ENCODE results near the gene HYAL2. TPM values are rescaled to one million over a fixed set of nuclear protein-coding genes. Genes with fewer than 3 reads are reported as not detected.

The HYAL2 gene
- total and polyA plus RNA-seq, 2 of the 8 experiments (the other 6 are each of a cell fraction or from before 2014, with no cell fraction given), result 51.9 to 176 TPM

DNA sequence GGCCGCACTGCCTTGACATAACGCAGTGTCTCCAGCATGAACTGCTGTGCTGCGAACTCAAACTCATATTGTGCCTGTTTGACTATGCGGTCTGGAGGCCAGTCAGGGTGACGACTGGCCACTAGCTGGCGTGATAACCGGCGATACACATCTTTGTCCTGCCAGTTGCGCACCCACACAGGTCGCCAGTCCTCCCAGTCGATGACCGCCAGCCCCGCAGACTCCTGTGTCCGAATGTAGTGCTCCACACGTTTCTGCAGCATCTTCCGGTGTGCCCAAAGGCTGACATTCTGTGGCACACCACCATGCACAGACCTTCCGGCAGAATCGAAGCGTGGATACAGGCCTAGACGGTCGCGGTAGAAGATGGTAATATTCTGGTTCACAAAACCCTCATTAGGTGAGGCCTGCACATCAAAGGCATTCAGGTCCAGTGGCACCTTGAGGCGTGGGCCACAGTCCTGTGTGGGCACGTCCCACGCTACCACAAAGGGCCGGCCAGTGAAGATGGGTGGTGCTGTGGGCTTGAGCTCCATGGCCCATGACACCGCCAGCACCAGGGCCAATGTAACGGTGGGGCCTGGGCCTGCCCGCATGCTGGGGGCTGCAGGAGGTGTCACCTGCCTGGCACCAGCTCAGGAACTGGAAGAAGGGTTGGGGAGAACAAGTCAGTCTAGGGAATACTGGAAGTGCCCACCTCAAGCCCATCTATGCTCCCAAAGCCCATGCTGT, 2.5 kb downstream of the HYAL2 start:
- Histone ChIP-seq H2BK5ac (ENCODE audit: low read depth, low read length) (peak overlapping the region; percentile 62), H2AK5ac (ENCODE audit: low read depth, low read length) (peak overlapping the region; percentile 32; the same call in 1 of the 2 replicates), H2AFZ (ENCODE audit: low read length) (no peak overlapping the region), H3K56ac (replicated peaks; ENCODE audit: insufficient read length, low read depth, low read length) (no peak overlapping the region), H2BK15ac (ENCODE audit: low read length) (peak overlapping the region; percentile 31), H2BK20ac (ENCODE audit: low read length) (no peak overlapping the region), H3K4me2 (ENCODE audit: insufficient read depth in 1 of 2, low read depth in 2 of 2, low read length in 2 of 2) (peak overlapping the region; percentile 97), H4K5ac (ENCODE audit: insufficient read length, low read depth, low read length) (no peak overlapping the region), H3K9me3 (ENCODE audit: insufficient read depth in 2 of 2, low read depth in 1 of 2, low read length in 1 of 2) (no peaks in the 10 kb centered on the region), H3K9ac (replicated peaks in 1 of 4; ENCODE audit: extremely low read depth in 1 of 4, low read depth in 3 of 4, low read length in 3 of 4) (peak overlapping the region; percentile 86 to 100 (median 94)), H3K4ac (replicated peaks; ENCODE audit: insufficient read length, low read depth, low read length) (peak overlapping the region; percentile 6), H4K8ac (ENCODE audit: extremely low read depth, insufficient read depth, low read length) (no peak overlapping the region), H2BK12ac (ENCODE audit: low read depth, low read length) (no peak overlapping the region), H3K27me3 (replicated peaks in 1 of 4; ENCODE audit: control insufficient read depth in 3 of 4, extremely low read depth in 1 of 4, insufficient read depth in 3 of 4, low read length in 3 of 4) (no peaks in the 10 kb centered on the region), H3K79me1 (ENCODE audit: low read depth, low read length) (peaks cover 20% of the 10 kb centered on the region), H3K36me3 (ENCODE audit: control insufficient read depth in 2 of 4, insufficient read depth in 4 of 4, low read length in 3 of 4) (peaks cover 16 to 34% (median 28%) of the 10 kb centered on the region in 4 experiments), H3K18ac (ENCODE audit: extremely low read depth, low read length) (no peak overlapping the region), H3K23ac (ENCODE audit: insufficient read length) (no peak overlapping the region), H4K20me1 (replicated peaks in 1 of 2; ENCODE audit: control insufficient read depth in 1 of 2, insufficient read depth in 2 of 2, low read length in 2 of 2) (peaks cover 19 to 35% of the 10 kb centered on the region in 2 experiments), H3K27ac (ENCODE audit: low read depth, low read length) (peak overlapping the region; percentile 72; the same call in 1 of the 2 replicates), H3K14ac (ENCODE audit: insufficient read length) (no peak overlapping the region), H3K79me2 (ENCODE audit: control insufficient read depth in 1 of 2, insufficient read depth in 2 of 2, low read length in 2 of 2) (peaks cover 0 to 25% of the 10 kb centered on the region in 2 experiments; a peak in 3 of 4 replicates), H3K4me3 (ENCODE audit: extremely low read depth in 1 of 4, insufficient read depth in 2 of 4, low read depth in 3 of 4, low read length in 4 of 4) (peak overlapping the region; percentile 89 to 96 (median 94)), H2BK120ac (replicated peaks; ENCODE audit: low read depth, low read length) (no peak overlapping the region), H4K91ac (replicated peaks; ENCODE audit: insufficient read length, low read length) (peak overlapping the region; percentile 1), H3K23me2 (ENCODE audit: low read depth, low read length) (peaks cover 17% of the 10 kb centered on the region), H3K4me1 (replicated peaks in 1 of 4; ENCODE audit: control insufficient read depth in 3 of 4, insufficient read depth in 4 of 4, low read length in 3 of 4) (peaks cover 0 to 35% (median 19%) of the 10 kb centered on the region in 4 experiments; a peak in 6 of 7 replicates)
- POLR2A ChIA-PET (ENCODE audit: partially characterized antibody), result interaction anchor here (0.7 to 12.6 kb wide), 14 partner anchors 10 to 161 kb away, joined by 3 to 149 read pairs (median 5); partner anchors contain the start of genes HYAL1, HYAL3, LSMEM2 and NAA80
- 94% methylated on average over 29 of the region's 29 CpGs; no CpG with 5 or more reads in 1 of the 2 experiments for WGBS, 2 experiments (ENCODE audit: extremely low coverage in 1 of 2, insufficient coverage in 1 of 2, insufficient read length in 1 of 2, insufficient replicate concordance in 2 of 2, low coverage in 1 of 2, low lambda C conversion rate in 2 of 2, missing lambda C conversion rate in 1 of 2)
- CTCF ChIA-PET (ENCODE audit: partially characterized antibody), result interaction anchor here (0.6 to 5.6 kb wide), 13 partner anchors 13 to 628 kb away, joined by 3 to 60 read pairs (median 5); partner anchors contain the start of genes HYAL1, HYAL3 and NAA80
- no peak for DNase-seq (ENCODE audit: low read depth in 1 of 2, low spot score in 2 of 2)
- no peak for FAIRE-seq
- TF ChIP-seq RFX5 (IDR thresholded peaks at IDR 0.05; ENCODE audit: borderline replicate concordance, low read depth, low read length), result no peak
- TF ChIP-seq POLR2A (IDR thresholded peaks at IDR 0.05; ENCODE audit: control extremely low read depth in 1 of 2, low read depth in 2 of 2, low read length in 2 of 2), result no peak
- no peak for TF ChIP-seq SIX5 (IDR thresholded peaks at IDR 0.05; ENCODE audit: low read depth, low read length)
- TF ChIP-seq SP4 (IDR thresholded peaks at IDR 0.05; ENCODE audit: low read length), result no peak
- TF ChIP-seq CEBPB (IDR thresholded peaks at IDR 0.05; ENCODE audit: low read depth, low read length), result no peak
- no peak for TF ChIP-seq BRCA1 (IDR thresholded peaks at IDR 0.05; ENCODE audit: low read depth, low read length)
- TF ChIP-seq, protein P1, sequence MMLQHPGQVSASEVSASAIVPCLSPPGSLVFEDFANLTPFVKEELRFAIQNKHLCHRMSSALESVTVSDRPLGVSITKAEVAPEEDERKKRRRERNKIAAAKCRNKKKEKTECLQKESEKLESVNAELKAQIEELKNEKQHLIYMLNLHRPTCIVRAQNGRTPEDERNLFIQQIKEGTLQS (IDR thresholded peaks at IDR 0.05; ENCODE audit: insufficient read depth, low read depth, low read length), result no peak
- TF ChIP-seq TAF1 (IDR thresholded peaks at IDR 0.05; ENCODE audit: low read depth, low read length), result no peak
- no peak for TF ChIP-seq TAF7 (optimal IDR thresholded peaks at IDR 0.05; ENCODE audit: borderline replicate concordance, low read depth, low read length)
- TF ChIP-seq PHF8 (conservative IDR thresholded peaks at IDR 0.05; ENCODE audit: low read depth, low read length), result no peak
- TF ChIP-seq SIN3A (conservative IDR thresholded peaks at IDR 0.05 in 1 of 2, IDR thresholded peaks at IDR 0.05 in 1 of 2; ENCODE audit: low read depth in 1 of 2, low read length in 2 of 2), result no peak
- no peak for TF ChIP-seq CHD2 (IDR thresholded peaks at IDR 0.05; ENCODE audit: low read length)
